Pancreas (tissue), 10 donors: ENCODE data around the gene CCL8. TPM values are rescaled to one million over a fixed set of nuclear protein-coding genes. Genes with fewer than 3 reads are reported as not detected.
A peak's percentile ranks its signal among the peaks of the same experiment; 100 is the strongest.

ENCODE experiments used
- ATAC-seq, 4 donors: fragments of 200-7000 bp; cut with Tn5 transposase; one replicate each; pipeline versions ENCODE4 v1.8.0 to v1.9.1; 2020; ENCODE audit warnings: mild to moderate bottlenecking in 4 of 4, moderate library complexity in 4 of 4
- DNase-seq, 6 donors: peaks; one replicate each; pipeline ENCODE4 v3.0.0-alpha.2; 2020
- FAIRE-seq: peaks from 2 replicates; lab custom pipeline; 2012; peaks lifted over from hg19 to GRCh38; lab: Jason Lieb, UNC
- H3K27ac ChIP-seq, 4 donors: fragments of 200-600 bp; sonication (generic); 1 replicate in 3 of 4; 2 replicates in 1 of 4; pipeline versions ENCODE4 v1.5.0 to v1.8.0; 2020
- H3K27me3 ChIP-seq, 4 donors: fragments of 200-600 bp; one replicate each; pipeline ENCODE4 v1.8.0; 2021
- H3K36me3 ChIP-seq, 3 donors: fragments of 200-600 bp; sonication (generic) in 1 of 3; one replicate each; pipeline versions ENCODE4 v1.5.0 to v1.8.0; 2020 to 2021
- H3K4me1 ChIP-seq, 3 donors: fragments of 200-600 bp; one replicate each; pipeline ENCODE4 v1.8.0; 2021
- H3K4me3 ChIP-seq, 4 donors: fragments of 200-600 bp; sonication (generic) in 2 of 4; one replicate each; pipeline versions ENCODE4 v1.5.0 to v1.8.0; 2020 to 2021
- H3K9me3 ChIP-seq, 4 donors: fragments of 200-600 bp; one replicate each; pipeline ENCODE4 v1.8.0; 2021
- WGBS, 2 donors: extraction: QIAGEN DNeasy Blood & Tissue Kit; methylation state at CpG; one replicate each; pipeline ENCODE4 v1.1.7; 2013; 5-methylcytosine and 5-hydroxymethylcytosine counted together
- intact Hi-C, 3 donors: fragments of 100-400 bp; cut with DNase I; formaldehyde crosslinking; loops; one replicate each; pipeline versions ENCODE4 v1.11.1 to v1.14.2; 2022
- polyA plus RNA-seq, 2 donors: library from polyadenylated mRNA; stranded (reverse); fragments of 200-250 nt; gene quantifications; one replicate each; pipeline ENCODE4 v1.2.3, GENCODE V29; 2013
- total RNA-seq, 6 donors: library from RNA; stranded (reverse); fragmentation: NEBNext Ultra II Directional in 4 of 6; extraction: Animal tissue kit (Norgen Biotek cat#: 25700) in 4 of 6; gene quantifications; one replicate each; pipeline versions ENCODE4 v1.2.1 to v1.2.4, GENCODE V29; 2021 to 2023
- TF ChIP-seq, protein P1 (sequence below), 4 donors: fragments of 200-600 bp; sonication (generic) in 3 of 4; IDR thresholded peaks; one replicate each; pipeline versions ENCODE4 v1.5.0 to v1.8.0; 2021; ENCODE audit warnings: antibody characterized with exemption in 4 of 4
- donor health status: healthy with polysubstance abuse.
- donor health status: DM: no; HTN: no; CAD: no; lungs with moderate emphysema.
- donor health status: DM: no; HTN: no; CAD: no.
- donor health status: control.
- donor health status: control.
- donor health status: Bipolar disorder and iron deficiency.
- donor health status: DM: yes; HTN: yes; CAD: no.
- donor health status: DM: no; HTN: no; CAD: no.
- donor health status: DM: no; HTN: no; CAD: no.
- donor health status: DM: yes; HTN: yes; CAD: no.

Gene CCL8
- total and polyA plus RNA-seq, 8 donors: 0.12 to 0.46 (median 0.22) TPM; not detected in 5

GRCh38 chr17:34299956-34300577 is 19.2 kb upstream of the CCL8 start:
- peak in 1 of 4 donors; percentile 22 for ATAC-seq
- Histone ChIP-seq H3K27me3 (no peaks in the 10 kb centered on the region), H3K4me3 (no peak overlapping the region), H3K27ac (no peak overlapping the region), H3K9me3 (no peaks in the 10 kb centered on the region), H3K36me3 (no peaks in the 10 kb centered on the region), H3K4me1 (no peaks in the 10 kb centered on the region)
- no peak for FAIRE-seq
- TF ChIP-seq, protein P1, sequence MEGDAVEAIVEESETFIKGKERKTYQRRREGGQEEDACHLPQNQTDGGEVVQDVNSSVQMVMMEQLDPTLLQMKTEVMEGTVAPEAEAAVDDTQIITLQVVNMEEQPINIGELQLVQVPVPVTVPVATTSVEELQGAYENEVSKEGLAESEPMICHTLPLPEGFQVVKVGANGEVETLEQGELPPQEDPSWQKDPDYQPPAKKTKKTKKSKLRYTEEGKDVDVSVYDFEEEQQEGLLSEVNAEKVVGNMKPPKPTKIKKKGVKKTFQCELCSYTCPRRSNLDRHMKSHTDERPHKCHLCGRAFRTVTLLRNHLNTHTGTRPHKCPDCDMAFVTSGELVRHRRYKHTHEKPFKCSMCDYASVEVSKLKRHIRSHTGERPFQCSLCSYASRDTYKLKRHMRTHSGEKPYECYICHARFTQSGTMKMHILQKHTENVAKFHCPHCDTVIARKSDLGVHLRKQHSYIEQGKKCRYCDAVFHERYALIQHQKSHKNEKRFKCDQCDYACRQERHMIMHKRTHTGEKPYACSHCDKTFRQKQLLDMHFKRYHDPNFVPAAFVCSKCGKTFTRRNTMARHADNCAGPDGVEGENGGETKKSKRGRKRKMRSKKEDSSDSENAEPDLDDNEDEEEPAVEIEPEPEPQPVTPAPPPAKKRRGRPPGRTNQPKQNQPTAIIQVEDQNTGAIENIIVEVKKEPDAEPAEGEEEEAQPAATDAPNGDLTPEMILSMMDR (IDR thresholded peaks at IDR 0.05): no peak
- 67 to 73% methylated on average over 3 of the region's 3 CpGs for WGBS, 2 donors
- intact Hi-C loops: loop anchor here in 1 of 3 donors (10.0 kb wide), 1 partner anchor 95 kb away; no protein-coding TSS in a partner anchor
- DNase-seq: no peak

- TF ChIP-seq, protein P1 (IDR thresholded peaks at IDR 0.05): no peak
- Histone ChIP-seq H3K27ac (no peak overlapping the region), H3K36me3 (no peaks in the 10 kb centered on the region), H3K27me3 (no peaks in the 10 kb centered on the region), H3K9me3 (no peaks in the 10 kb centered on the region), H3K4me3 (no peak overlapping the region), H3K4me1 (no peaks in the 10 kb centered on the region)
- DNase-seq (no peak), FAIRE-seq (no peak), ATAC-seq (peak in 1 of 4 donors; percentile 39)
- intact Hi-C loops: loop anchor here in 1 of 3 donors (10.0 kb wide), 1 partner anchor 96 kb away; no protein-coding TSS in a partner anchor
- WGBS, 2 donors: 83% methylated on average over 3 of the region's 3 CpGs
These were observed 18.4 kb upstream of the CCL8 start for GRCh38 chr17:34300652-34301370.

- WGBS, 2 donors: 68% methylated on average over 2 of the region's 2 CpGs
- ATAC-seq (no peak), FAIRE-seq (no peak), DNase-seq (no peak)
- no peaks in the 10 kb centered on the region for H3K4me1 ChIP-seq
- no peaks in the 10 kb centered on the region for H3K36me3 ChIP-seq
- TF ChIP-seq, protein P1 (IDR thresholded peaks at IDR 0.05): no peak
- intact Hi-C loops: loop anchor here in 1 of 3 donors (10.0 kb wide), 1 partner anchor 97 kb away; no protein-coding TSS in a partner anchor
- H3K9me3 ChIP-seq: no peaks in the 10 kb centered on the region
- H3K27me3 ChIP-seq: no peaks in the 10 kb centered on the region
- no peak overlapping the region for H3K4me3 ChIP-seq
- H3K27ac ChIP-seq: no peak overlapping the region
These were observed 17.2 kb upstream of the CCL8 start for GRCh38 chr17:34301986-34302385.

DNA sequence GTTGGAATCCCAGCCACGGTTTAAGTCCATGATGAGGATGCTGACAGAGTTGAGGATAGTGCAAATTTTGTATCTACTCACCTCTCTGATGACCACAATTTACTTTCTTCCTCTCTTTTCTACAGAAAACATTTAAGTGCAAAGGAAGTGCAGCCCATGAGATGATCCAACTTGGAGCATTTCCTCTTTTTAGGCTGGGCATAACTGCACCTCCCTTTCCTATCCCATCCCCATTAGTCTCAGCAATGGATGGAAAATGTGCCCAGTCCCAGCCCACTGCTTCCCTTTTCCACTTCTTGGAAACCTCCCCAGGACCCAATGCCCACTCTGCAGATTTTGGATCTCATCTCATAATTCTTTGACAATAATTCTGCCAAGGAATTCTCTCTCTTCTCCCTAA is 16.6 kb upstream of the CCL8 start:
- Histone ChIP-seq H3K4me3 (no peak overlapping the region), H3K4me1 (no peaks in the 10 kb centered on the region), H3K27ac (no peak overlapping the region), H3K27me3 (no peaks in the 10 kb centered on the region), H3K9me3 (no peaks in the 10 kb centered on the region), H3K36me3 (no peaks in the 10 kb centered on the region)
- DNase-seq: no peak
- intact Hi-C loops: loop anchor here in 1 of 3 donors (10.0 kb wide), 1 partner anchor 98 kb away; no protein-coding TSS in a partner anchor
- WGBS, 2 donors: 75 to 92% methylated on average over 1 of the region's 1 CpG
- FAIRE-seq: no peak
- TF ChIP-seq, protein P1 (IDR thresholded peaks at IDR 0.05): no peak
- ATAC-seq: no peak
